A549 treated with AZD9567 at 1 μM for 4 hours (cell line): ENCODE data around the gene C22orf42. TPM values are rescaled to one million over a fixed set of nuclear protein-coding genes. Genes with fewer than 3 reads are reported as not detected.

ENCODE experiments used
- total RNA-seq: library from RNA; stranded (reverse); fragments of 200-300 nt; extraction: Qiagen RNA extraction; gene quantifications from 5 replicates; pipeline ENCODE4 v1.2.3, GENCODE V29; 2022; ENCODE audit not compliant: insufficient read depth

The C22orf42 gene, protein sequence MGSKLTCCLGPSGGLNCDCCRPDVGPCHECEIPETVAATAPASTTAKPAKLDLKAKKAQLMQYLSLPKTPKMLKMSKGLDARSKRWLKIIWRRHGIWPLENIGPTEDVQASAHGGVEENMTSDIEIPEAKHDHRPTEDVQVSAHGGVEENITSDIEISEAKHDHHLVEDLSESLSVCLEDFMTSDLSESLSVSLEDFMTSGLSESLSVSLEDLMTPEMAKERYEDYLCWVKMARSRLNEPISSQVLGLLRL
- not detected in 5 replicates for total RNA-seq

DNA sequence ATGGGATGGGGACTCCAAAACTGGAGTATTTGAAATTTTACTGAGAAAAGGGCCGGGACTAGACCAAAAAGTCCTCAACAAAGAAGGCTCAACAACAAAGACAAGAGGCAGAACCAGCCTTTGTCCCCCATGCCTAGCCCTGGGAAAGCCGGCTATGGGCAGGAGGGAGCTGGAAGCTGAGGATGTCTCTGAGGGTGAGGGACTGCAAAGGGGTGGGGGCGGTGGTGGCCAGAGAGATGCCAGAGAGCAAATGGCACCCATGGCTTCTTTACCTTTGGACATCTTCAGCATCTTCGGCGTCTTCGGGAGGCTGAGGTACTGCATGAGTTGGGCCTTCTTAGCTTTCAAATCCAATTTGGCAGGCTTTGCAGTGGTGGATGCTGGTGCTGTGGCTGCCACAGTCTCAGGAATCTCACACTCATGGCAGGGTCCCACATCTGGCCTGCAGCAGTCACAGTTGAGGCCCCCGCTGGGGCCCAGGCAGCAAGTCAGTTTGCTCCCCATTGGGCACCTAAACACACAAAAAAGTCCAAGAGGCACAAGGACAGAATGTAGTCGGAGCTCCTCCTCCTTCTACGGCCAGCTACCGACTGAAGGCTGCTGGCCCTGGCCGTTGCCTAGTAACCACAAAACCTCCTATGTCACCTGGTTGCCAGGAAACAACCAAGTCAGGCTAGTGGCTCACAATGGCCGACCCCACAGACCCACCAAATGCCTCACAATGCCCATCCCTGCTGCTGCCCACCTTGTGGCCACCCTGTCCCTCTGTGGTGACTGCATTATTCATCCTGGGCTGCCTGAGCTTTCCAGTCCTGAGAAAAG, at the start of gene C22orf42:
TSS of gene C22orf42 (minus strand) at position 592 of the 822 bp plus-strand sequence. CDS start at position 504, 88 bp downstream.

DNA sequence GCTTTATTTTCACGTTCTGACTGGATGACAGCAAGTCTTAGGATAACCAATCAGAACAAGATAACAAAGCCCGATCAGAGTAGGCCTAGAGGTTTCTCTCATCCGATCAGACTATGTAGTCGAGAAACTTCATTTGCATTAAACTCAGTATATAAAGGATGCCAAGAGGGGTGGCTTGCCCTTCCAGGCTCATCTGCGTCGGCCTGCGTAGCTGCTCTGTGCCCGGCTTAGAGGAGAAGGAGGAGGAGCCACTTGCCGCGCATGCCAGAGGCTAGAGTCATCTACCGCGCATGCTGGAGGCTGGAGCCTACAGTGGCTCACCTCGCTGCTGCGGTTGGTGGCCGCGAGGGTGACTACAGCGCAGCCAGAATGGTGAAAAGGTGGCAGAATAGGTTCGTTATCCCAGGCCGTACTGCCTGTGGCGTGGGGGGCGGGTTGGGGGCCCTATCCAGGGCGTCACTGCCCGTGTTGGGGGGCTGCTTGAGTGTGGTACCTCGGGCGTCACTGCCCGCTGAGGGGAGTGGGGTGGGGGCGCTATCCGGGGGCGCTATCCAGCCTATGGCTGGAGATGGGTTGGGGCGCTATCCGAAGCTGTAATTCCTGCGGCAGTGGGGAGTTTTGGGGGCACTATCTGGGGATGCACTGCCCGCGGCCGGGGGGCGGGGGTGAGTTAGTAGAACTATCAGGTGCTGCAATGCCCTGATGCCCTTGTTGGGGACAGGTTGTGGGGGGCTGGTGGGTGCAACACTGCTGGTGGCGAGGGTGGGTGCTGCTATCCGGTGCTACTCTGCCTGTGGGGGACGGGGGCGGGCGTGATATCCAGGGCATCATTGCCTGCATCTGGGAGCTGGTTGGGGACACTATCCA, 46.0 kb upstream of the C22orf42 start, which contains the start of gene RFPL2:
TSS of gene RFPL2 (minus strand) at position 218 of the 867 bp plus-strand sequence. CDS start 2,622 bp downstream, outside the sequence.

Other genes starting within 250 kb of the C22orf42 start
- gene YWHAH, start 214.8 kb downstream of the C22orf42 start, total RNA-seq = 133 to 151 TPM (median 147 TPM) in 5 replicates
- gene SLC5A1, start 116.0 kb downstream of the C22orf42 start, total RNA-seq = 0.02 to 0.08 TPM (median 0.05 TPM) in 4 of 5 replicates, not detected in the other
- 0.07 to 0.21 TPM (median 0.17 TPM) in 4 of 5 replicates, not detected in the other for gene RFPL2, start 45.8 kb upstream of the C22orf42 start, total RNA-seq
- not detected in 5 replicates for gene SLC5A4, start 96.0 kb upstream of the C22orf42 start, total RNA-seq
- not detected in 5 replicates for gene RFPL3, start 198.6 kb upstream of the C22orf42 start, total RNA-seq